GM19324 (cell line): Measurements from ENCODE around the gene NPDC1.
"Not testable (repeated sequence)": the region's sequence is repeated elsewhere in the genome, so short reads cannot be mapped to it uniquely, and the experiment has no call there.

Source experiments
- ATAC-seq: cut with Tn5 transposase; IDR thresholded peaks from one replicate; pipeline ENCODE4 v1.9.1; 2021; ENCODE audit warnings: mild to moderate bottlenecking, moderate library complexity; ENCODE audit not compliant: unreplicated experiment, low FRiP score

The NPDC1 gene

DNA sequence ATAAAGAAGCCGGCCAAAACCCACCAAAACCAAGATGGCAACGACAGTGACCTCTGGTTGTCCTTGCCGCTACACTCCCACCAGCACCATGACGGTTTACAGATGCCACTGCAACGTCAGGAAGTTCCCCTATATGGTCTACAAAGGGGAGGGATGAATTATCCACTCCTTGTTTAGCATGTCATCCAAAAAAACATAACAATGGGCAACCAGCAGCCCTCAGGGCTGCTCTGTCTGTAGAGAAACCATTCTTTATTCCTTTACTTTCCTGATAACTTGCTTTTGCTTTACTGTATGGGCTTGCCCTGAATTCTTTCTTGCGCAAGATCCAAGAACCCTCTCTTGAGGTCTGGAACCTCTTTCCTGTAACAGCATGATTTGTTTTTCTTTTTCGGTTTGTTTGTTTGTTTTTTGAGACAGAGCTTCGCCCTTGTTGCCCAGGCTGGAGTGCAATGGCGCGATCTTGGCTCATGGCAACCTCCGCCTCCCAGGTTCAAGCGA is 29.3 kb upstream of the NPDC1 start:
- no peak for ATAC-seq

- no peak for ATAC-seq
These were observed 28.8 kb upstream of the NPDC1 start for GRCh38 chr9:137074657-137075274.

GRCh38 chr9:137073992-137074399 is 28.0 kb upstream of the NPDC1 start:
- ATAC-seq: no peak

DNA sequence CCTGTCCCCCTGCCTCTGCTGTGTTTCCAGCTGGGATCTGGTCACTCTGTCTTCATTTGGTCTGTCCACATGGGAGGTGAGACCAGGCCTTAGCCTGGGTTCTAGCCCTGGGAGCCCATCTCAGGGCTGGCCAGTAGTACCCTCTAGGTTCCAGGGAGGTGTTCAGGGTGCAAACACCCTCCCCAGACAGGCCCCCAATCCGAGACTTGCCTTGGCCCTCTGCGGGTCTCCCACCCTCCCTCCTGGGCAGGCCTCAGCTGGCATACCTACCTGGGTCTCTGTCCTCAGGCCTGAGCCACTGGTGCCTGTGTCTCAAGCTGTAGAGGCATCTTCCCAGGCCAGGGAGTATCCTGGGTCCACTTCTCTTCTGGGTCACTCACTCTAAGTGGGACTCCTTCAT is 25.3 kb upstream of the NPDC1 start:
- no peak for ATAC-seq

- ATAC-seq: no peak
These were observed 24.9 kb upstream of the NPDC1 start for GRCh38 chr9:137070906-137071275.

DNA sequence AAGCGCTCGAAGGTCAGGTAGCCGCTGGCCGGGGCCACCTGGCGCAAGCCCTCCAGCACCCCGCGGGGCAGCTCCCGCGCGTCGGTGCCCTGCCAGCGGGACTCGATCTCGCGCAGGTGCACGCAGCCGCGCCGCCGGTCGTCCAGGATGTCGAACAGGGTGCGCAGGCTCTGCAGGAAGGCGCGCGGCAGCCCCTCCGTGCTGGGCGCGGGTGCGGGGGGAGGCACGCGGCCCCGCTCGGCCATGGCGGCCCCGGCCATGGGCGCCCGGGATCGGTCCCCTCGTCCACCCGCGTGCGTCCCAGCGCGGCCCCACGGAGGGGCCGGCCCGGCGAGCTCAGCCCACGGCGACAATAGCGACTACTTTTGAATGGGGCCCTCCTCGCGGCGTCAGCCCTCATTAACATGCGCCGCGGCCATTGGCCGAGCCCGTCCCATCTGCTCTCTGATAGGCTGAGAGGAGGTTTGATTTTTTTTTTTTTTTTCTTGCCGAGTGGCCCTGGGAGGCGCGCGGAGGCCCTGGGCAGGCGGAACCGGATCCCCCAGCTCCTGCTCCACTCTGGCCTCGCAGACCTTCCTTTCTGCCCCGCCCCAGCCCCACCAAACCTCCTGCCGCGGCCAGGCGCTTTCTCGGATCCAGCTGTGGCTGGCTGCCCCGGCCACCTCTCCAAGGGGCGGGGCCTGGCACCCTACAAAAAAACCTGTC is 24.4 kb upstream of the NPDC1 start, which contains the start of gene SAPCD2:
TSS of gene SAPCD2 (minus strand) at position 357 of the 705 bp plus-strand sequence. CDS start at position 260, 97 bp downstream.
- ATAC-seq: peak; percentile 80

- ATAC-seq: no peak
These were observed 23.6 kb upstream of the NPDC1 start for GRCh38 chr9:137069508-137070091.

DNA sequence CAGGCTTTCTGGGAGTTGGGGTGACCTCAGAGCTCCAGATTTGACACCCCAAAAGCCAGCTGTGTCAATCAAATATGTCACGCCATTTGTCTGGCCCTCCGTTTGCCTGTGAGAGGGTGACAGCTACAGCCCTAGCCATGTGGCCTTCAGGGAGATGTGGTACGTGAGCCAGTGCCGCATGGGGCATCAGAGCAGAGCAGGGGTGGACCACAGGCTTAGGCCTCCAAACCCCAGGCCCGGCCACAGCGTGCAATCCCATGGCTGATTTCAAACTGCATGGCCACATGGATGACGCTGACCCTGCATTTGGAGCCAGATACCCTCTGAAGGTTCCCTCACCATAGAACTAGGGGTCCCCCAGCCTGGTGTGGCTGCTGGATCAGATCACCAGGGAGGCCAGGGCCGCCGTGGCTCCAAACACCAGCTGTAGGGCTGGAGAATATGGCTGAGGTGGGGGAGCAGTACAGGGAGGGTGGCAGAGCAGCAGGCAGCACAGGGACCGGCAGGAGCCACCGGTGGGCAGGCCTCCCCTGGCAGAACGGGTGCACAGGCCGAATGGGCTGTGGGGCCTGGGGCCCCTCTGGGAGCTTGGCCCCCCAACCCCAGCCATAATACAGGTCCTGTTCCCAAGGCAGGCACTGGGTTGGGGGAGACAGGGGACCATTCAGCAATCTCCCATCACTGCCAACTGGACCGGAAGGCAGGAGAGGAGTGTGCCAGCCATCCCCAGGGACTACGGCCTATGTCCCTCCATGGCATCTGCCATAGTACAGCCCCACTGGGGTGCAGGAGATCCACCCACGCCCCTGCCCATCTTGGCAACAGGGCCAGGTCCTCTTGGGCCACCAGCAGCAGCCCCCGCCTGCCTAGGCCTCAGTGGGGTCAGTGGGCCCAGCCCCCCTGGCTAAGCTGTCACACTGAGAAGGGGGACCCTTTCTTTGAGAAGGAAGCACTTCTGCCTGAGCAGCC is 22.8 kb upstream of the NPDC1 start:
- no peak for ATAC-seq

GRCh38 chr9:137067860-137068538 is 22.0 kb upstream of the NPDC1 start:
- ATAC-seq: no peak

GRCh38 chr9:137066096-137066861 is 20.3 kb upstream of the NPDC1 start:
- no peak for ATAC-seq

GRCh38 chr9:137065336-137065967 is 19.5 kb upstream of the NPDC1 start:
- ATAC-seq: no peak

DNA sequence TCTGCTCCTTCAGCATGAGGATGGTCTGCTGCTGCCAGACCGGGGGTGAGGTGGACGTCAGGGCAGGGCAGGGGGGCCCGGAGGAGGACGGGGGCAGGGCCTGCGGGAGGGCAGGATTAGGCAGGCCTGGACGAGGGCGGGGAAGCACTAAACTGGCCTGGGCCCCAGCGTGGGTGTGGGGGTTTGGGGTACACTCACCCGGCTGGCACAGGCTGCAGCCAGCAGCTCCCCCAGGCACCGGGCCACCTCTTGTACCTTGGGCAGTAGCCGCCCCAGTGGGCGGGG is 18.8 kb upstream of the NPDC1 start:
- ATAC-seq: no peak

DNA sequence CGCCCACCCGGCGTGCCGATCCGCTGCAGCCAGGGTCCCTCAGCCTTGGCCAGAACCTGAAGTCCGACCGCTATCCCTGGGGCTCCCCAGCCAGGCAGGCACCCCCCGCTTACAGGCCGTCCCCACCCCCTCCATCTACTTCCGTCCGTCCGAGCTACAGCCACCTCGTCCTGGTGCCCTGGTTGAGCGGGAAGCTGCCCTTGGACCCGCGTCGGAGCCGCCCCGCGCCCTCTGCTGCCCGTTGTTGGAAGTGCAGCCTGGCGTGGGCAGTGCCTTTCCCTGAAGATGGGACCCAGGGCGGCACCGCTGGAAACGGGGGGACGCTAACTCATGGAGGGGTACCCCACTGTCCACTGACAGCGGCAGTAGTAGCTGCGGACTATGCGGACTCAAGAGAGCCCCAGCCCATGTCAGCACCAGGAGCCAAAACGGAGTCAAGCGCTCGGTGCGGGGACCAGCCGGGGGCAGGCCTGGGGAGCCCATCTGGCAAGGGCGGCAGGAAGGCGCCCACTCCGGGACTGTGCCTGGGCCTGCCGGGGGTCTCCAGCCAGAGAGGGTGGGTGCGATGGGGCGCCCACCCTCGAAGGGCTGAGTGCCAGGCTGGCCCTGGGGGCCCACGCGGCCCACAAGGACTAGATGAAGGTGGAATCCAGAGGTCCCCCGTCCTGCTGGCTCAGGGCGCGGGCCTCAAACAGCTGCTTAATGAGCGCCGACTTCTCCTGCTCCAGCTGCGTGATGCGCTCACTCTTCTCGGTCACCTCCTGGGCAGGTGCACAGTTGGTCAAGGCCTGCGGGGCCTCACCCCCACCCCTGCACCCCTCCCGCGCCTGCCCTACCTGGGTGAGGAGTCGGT is 18.3 kb upstream of the NPDC1 start:
- no peak for ATAC-seq

- no peak for ATAC-seq
These were observed 17.5 kb upstream of the NPDC1 start for GRCh38 chr9:137063311-137064026.

- ATAC-seq: not testable (repeated sequence)
These were observed 16.8 kb upstream of the NPDC1 start for GRCh38 chr9:137062798-137063197.

DNA sequence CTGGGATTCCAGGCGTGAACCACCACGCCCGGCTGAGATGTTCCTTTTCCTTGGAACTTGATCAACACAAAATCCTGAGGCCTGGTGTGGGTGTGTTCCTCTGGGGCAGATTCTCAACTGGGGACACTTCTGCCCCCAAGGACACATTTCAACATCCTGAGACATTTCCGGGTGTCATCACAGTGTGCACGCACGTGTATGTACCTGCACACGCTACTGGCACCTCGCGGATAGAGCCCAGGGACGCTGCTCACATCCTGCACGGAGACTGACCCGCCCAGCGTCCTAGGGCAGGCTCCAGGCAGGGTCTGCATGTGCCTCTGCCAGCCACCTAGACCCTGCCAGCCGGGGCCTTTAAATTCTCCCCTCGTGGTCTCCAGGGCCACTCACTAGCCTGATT is 16.4 kb upstream of the NPDC1 start:
- no peak for ATAC-seq

DNA sequence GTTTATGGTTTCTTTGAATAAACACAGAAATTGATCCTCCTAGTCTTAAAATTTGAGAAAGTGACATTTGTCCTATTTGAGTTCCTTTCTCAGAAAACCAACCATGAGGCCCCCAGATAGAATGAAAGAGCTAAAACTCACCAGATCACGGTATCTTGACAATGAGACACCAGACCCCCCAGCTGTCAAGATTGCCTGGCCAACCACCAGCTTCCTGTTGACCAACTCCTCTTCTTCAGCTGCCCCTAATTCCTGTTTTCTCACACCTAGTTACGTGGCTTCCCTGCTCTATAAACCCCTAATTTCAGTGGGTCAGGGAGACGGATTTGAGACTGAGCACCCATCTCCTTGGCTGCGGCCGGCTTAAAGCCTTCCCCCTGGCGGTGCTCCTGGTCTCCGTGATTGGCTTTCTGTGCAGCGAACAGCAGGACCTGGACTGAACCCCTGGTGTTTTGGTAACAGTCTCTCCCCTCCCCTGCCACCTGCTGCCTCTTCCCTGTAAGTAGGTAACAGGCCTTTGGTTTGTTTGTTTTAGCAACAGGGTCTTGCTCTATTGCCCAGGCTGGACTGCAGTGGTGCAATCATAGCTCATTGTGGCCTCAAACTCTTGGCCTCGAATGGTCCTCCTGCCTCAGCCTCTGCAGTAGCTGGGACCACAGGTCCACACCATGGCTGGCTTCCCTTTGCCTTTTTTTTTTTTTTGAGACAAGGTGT is 12.7 kb upstream of the NPDC1 start:
- no peak for ATAC-seq
